ENCODE data around the gene SAMSN1.

GRCh38 chr21:14452727-14453241, 93.3 kb downstream of the SAMSN1 start:
- TF ChIP-seq CTCF (IDR thresholded peaks at IDR 0.05 in 8 of 11, conservative IDR thresholded peaks at IDR 0.05 in 3 of 11): no peak
- no peak for TF ChIP-seq POLR2A (IDR thresholded peaks at IDR 0.05)
